K562 (cell line): ENCODE measurements around the gene LCA5L. TPM values are rescaled to one million over a fixed set of nuclear protein-coding genes. Genes with fewer than 3 reads are reported as not detected.

Source experiments
- ADNP ChIP-seq: fragments of 200-800 bp; sonication (Bioruptor generic); IDR thresholded peaks from 2 replicates; pipeline ENCODE4 v1.6.1; 2016; ENCODE audit warnings: missing genetic modification characterization, missing compliant biosample characterization
- ARID3A ChIP-seq: IDR thresholded peaks from 2 replicates; pipeline ENCODE4 v1.6.1; 2012; ENCODE audit warnings: low read depth, low read length, improper control_type of control experiment, borderline replicate concordance
- BHLHE40 ChIP-seq: IDR thresholded peaks from 2 replicates; pipeline ENCODE4 v1.6.1; 2011; ENCODE audit warnings: low read length, improper control_type of control experiment
- BRF1 ChIP-seq: IDR thresholded peaks from 3 replicates; pipeline ENCODE4 v1.6.1; 2011; ENCODE audit warnings: borderline replicate concordance, mild to moderate bottlenecking; ENCODE audit not compliant: insufficient read length; ENCODE audit errors: extremely low read depth
- DPF2 ChIP-seq: fragments of 450-650 bp; IDR thresholded peaks from 2 replicates; pipeline ENCODE4 v1.6.1; 2016
- EHMT2 ChIP-seq: fragments of 450-650 bp; IDR thresholded peaks from 2 replicates; pipeline ENCODE4 v1.6.1; 2018; ENCODE audit warnings: antibody characterized with exemption
- FOXM1 ChIP-seq, 2 experiments: fragments of 450-650 bp in 1 of 2; sonication (generic) in 1 of 2; formaldehyde crosslinking in 1 of 2; IDR thresholded peaks; 2 replicates each; pipeline versions ENCODE4 v1.6.1 to v1.9.0; 2017 to 2022; ENCODE audit warnings: low read depth in 2 of 2, mild to moderate bottlenecking in 2 of 2, missing genetic modification reagents in 1 of 2, moderate library complexity in 1 of 2
- FOXP4 ChIP-seq: sonication (generic); formaldehyde crosslinking; IDR thresholded peaks from 2 replicates; pipeline ENCODE4 v1.8.0; 2022; ENCODE audit warnings: mild to moderate bottlenecking, missing genetic modification reagents, borderline replicate concordance
- SRF ChIP-seq, 2 experiments: fragments of 250-450, 450-650 bp in 1 of 2; sonication (Bioruptor Pico) in 1 of 2; sonication (generic) in 1 of 2; formaldehyde crosslinking; IDR thresholded peaks; 2 replicates each; pipeline versions ENCODE4 v1.5.0 to v1.5.1; 2020 to 2022; ENCODE audit warnings: mild to moderate bottlenecking in 1 of 2, missing genetic modification reagents in 1 of 2
- STAT5B ChIP-seq: fragments of 250-450 bp; sonication (Bioruptor Pico); IDR thresholded peaks from 2 replicates; pipeline ENCODE4 v1.8.0; 2021; ENCODE audit warnings: mild to moderate bottlenecking, inconsistent platforms
- TRIM24 ChIP-seq, 2 experiments: fragments of 450-650 bp; IDR thresholded peaks; 2 replicates each; pipeline ENCODE4 v1.6.1; 2016
- ZNF184 ChIP-seq: sonication (generic); formaldehyde crosslinking; IDR thresholded peaks from 2 replicates; pipeline ENCODE4 v1.5.0; 2020; ENCODE audit warnings: missing genetic modification reagents
- ZNF197 ChIP-seq: fragments of 200-800 bp; sonication (Bioruptor generic); IDR thresholded peaks from 2 replicates; pipeline ENCODE4 v1.6.1; 2016; ENCODE audit warnings: low read depth, missing genetic modification characterization, missing compliant biosample characterization
- ZNF239 ChIP-seq: fragments of 250-450 bp; sonication (Bioruptor Pico); IDR thresholded peaks from 2 replicates; pipeline ENCODE4 v1.4.0; 2020; ENCODE audit warnings: mild to moderate bottlenecking
- ZSCAN32 ChIP-seq: fragments of 450-650 bp; formaldehyde crosslinking; IDR thresholded peaks from 2 replicates; pipeline ENCODE4 v1.4.0; 2020; ENCODE audit warnings: mild to moderate bottlenecking, moderate library complexity
- polyA plus RNA-seq, 8 experiments: library from polyadenylated mRNA; depleted of rRNA in 4 of 8; stranded (reverse) in 5 of 8; unstranded in 3 of 8; fragments of >200 nt; fragmentation: Nextera tagmentation in 2 of 8; fragmentation: Illumina TruSeq in 1 of 8; extraction: Ambion mirVana in 2 of 8; extraction: Trizol in 1 of 8; gene quantifications; 2 replicates each; pipeline versions ENCODE4 v1.2.1 to v1.2.3, GENCODE V29; 2011 to 2014; ENCODE audit warnings: inconsistent platforms in 1 of 8, missing spikeins in 1 of 8
- total RNA-seq, 7 experiments: library from RNA; depleted of rRNA in 6 of 7; stranded (reverse); fragments of >200 nt in 6 of 7; fragmentation: Illumina TruSeq in 2 of 7; extraction: Trizol in 2 of 7; gene quantifications; 2 replicates each; pipeline versions ENCODE4 v1.2.1 to v1.2.3, GENCODE V29; 2011 to 2021; ENCODE audit warnings: low replicate concordance in 1 of 7
- TF ChIP-seq, protein P1 (sequence below): sonication (generic); formaldehyde crosslinking; IDR thresholded peaks from 2 replicates; pipeline ENCODE4 v1.8.0; 2023; ENCODE audit warnings: mild to moderate bottlenecking, missing genetic modification reagents
- TF ChIP-seq, protein P2 (sequence below): fragments of 450-650 bp; conservative IDR thresholded peaks from 2 replicates; pipeline ENCODE4 v1.6.1; 2016; ENCODE audit warnings: missing genetic modification characterization, low read depth, mild to moderate bottlenecking, control low read depth, missing compliant biosample characterization

LCA5L gene
- total and polyA plus RNA-seq, 9 of the 15 experiments (the other 6 are each of a cell fraction or from before 2014, with no cell fraction given): 1.8 to 4.9 (median 3.8) TPM

GRCh38 chr21:39454949-39455668 lies 9.5 kb upstream of the LCA5L start (continued):
- TF ChIP-seq, protein P1, sequence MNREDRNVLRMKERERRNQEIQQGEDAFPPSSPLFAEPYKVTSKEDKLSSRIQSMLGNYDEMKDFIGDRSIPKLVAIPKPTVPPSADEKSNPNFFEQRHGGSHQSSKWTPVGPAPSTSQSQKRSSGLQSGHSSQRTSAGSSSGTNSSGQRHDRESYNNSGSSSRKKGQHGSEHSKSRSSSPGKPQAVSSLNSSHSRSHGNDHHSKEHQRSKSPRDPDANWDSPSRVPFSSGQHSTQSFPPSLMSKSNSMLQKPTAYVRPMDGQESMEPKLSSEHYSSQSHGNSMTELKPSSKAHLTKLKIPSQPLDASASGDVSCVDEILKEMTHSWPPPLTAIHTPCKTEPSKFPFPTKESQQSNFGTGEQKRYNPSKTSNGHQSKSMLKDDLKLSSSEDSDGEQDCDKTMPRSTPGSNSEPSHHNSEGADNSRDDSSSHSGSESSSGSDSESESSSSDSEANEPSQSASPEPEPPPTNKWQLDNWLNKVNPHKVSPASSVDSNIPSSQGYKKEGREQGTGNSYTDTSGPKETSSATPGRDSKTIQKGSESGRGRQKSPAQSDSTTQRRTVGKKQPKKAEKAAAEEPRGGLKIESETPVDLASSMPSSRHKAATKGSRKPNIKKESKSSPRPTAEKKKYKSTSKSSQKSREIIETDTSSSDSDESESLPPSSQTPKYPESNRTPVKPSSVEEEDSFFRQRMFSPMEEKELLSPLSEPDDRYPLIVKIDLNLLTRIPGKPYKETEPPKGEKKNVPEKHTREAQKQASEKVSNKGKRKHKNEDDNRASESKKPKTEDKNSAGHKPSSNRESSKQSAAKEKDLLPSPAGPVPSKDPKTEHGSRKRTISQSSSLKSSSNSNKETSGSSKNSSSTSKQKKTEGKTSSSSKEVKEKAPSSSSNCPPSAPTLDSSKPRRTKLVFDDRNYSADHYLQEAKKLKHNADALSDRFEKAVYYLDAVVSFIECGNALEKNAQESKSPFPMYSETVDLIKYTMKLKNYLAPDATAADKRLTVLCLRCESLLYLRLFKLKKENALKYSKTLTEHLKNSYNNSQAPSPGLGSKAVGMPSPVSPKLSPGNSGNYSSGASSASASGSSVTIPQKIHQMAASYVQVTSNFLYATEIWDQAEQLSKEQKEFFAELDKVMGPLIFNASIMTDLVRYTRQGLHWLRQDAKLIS (CRISPR knock-in tag): 0 out of 2 replicates have a peak, but pooled peaks have one; percentile 30
- TF ChIP-seq ZNF184 (no peak), FOXM1 (IDR thresholded peaks at IDR 0.05; ENCODE audit: low read depth) (no peak), FOXM1 (CRISPR knock-in tag; IDR thresholded peaks at IDR 0.05; ENCODE audit: low read depth) (no peak), BRF1 (no peak), ZSCAN32 (CRISPR knock-in tag) (0 out of 2 replicates have a peak, but pooled peaks have one; percentile 8), FOXP4 (CRISPR knock-in tag) (no peak), ZNF197 (CRISPR knock-in tag) (no peak), SRF (CRISPR knock-in tag; IDR thresholded peaks at IDR 0.05) (no peak), ARID3A (no peak), ADNP (no peak), ZNF239 (CRISPR knock-in tag) (0 out of 2 replicates have a peak, but pooled peaks have one; percentile 51), EHMT2 (no peak), DPF2 (no peak), STAT5B (CRISPR knock-in tag) (no peak), TRIM24 (IDR thresholded peaks at IDR 0.05) (no peak), BHLHE40 (no peak)
- TF ChIP-seq, protein P2, sequence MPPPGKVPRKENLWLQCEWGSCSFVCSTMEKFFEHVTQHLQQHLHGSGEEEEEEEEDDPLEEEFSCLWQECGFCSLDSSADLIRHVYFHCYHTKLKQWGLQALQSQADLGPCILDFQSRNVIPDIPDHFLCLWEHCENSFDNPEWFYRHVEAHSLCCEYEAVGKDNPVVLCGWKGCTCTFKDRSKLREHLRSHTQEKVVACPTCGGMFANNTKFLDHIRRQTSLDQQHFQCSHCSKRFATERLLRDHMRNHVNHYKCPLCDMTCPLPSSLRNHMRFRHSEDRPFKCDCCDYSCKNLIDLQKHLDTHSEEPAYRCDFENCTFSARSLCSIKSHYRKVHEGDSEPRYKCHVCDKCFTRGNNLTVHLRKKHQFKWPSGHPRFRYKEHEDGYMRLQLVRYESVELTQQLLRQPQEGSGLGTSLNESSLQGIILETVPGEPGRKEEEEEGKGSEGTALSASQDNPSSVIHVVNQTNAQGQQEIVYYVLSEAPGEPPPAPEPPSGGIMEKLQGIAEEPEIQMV (tag): no peak
